Body of pancreas (tissue), 4 donors: ENCODE measurements around the gene MEIS2.

Experiments used
- POLR2A ChIP-seq, 3 donors: fragments of 450-650 bp; IDR thresholded peaks; one replicate each; pipeline ENCODE4 v1.6.1; 2016; ENCODE audit warnings: antibody characterized with exemption in 3 of 3, mild to moderate bottlenecking in 2 of 3
- TF ChIP-seq, protein P1 (sequence below), 7 experiments: fragments of 450-650 bp in 4 of 7; fragments of 200-600 bp in 3 of 7; sonication (generic) in 3 of 7; IDR thresholded peaks; one replicate each; pipeline ENCODE4 v1.5.1; 2016 to 2019; ENCODE audit warnings: antibody characterized with exemption in 7 of 7

GRCh38 chr15:36936613-36937012 is 163.7 kb downstream of the MEIS2 start:
- TF ChIP-seq, protein P1, sequence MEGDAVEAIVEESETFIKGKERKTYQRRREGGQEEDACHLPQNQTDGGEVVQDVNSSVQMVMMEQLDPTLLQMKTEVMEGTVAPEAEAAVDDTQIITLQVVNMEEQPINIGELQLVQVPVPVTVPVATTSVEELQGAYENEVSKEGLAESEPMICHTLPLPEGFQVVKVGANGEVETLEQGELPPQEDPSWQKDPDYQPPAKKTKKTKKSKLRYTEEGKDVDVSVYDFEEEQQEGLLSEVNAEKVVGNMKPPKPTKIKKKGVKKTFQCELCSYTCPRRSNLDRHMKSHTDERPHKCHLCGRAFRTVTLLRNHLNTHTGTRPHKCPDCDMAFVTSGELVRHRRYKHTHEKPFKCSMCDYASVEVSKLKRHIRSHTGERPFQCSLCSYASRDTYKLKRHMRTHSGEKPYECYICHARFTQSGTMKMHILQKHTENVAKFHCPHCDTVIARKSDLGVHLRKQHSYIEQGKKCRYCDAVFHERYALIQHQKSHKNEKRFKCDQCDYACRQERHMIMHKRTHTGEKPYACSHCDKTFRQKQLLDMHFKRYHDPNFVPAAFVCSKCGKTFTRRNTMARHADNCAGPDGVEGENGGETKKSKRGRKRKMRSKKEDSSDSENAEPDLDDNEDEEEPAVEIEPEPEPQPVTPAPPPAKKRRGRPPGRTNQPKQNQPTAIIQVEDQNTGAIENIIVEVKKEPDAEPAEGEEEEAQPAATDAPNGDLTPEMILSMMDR (IDR thresholded peaks at IDR 0.05) = no peak
- no peak for TF ChIP-seq POLR2A (IDR thresholded peaks at IDR 0.05)
